Transverse colon (tissue), 4 donors: ENCODE measurements around the gene DNAI2. TPM values are rescaled to one million over a fixed set of nuclear protein-coding genes. Genes with fewer than 3 reads are reported as not detected.

Experiments
- DNase-seq: peaks from one replicate; pipeline ENCODE4 v3.0.0-alpha.2; 2019
- H3K27ac ChIP-seq, 4 donors: fragments of 200-600 bp; sonication (generic); 2 replicates each; pipeline ENCODE4 v1.5.1; 2016 to 2018; ENCODE audit warnings: inconsistent platforms in 4 of 4
- H3K27me3 ChIP-seq: fragments of 200-600 bp; sonication (generic); 2 replicates; pipeline ENCODE4 v1.5.1; 2017; ENCODE audit warnings: inconsistent platforms
- H3K36me3 ChIP-seq, 4 donors: fragments of 200-600 bp; sonication (generic); 2 replicates each; pipeline ENCODE4 v1.5.1; 2017 to 2019; ENCODE audit warnings: inconsistent platforms in 4 of 4
- H3K4me1 ChIP-seq, 4 donors: fragments of 200-600 bp; sonication (generic); 2 replicates each; pipeline ENCODE4 v1.5.1; 2017 to 2020; ENCODE audit warnings: inconsistent platforms in 4 of 4
- H3K4me3 ChIP-seq, 4 donors: fragments of 200-600 bp; sonication (generic); 1 replicate in 1 of 4; 2 replicates in 3 of 4; pipeline versions ENCODE4 v1.5.1 to v1.6.1; 2017 to 2019; ENCODE audit warnings: inconsistent platforms in 4 of 4
- H3K9me3 ChIP-seq, 2 donors: fragments of 200-600 bp; sonication (generic); 2 replicates each; pipeline ENCODE4 v1.5.1; 2017 to 2019; ENCODE audit warnings: inconsistent platforms in 2 of 2
- CTCF ChIP-seq, 5 experiments: fragments of 200-600 bp in 3 of 5; fragments of 450-650 bp in 2 of 5; sonication (generic) in 3 of 5; IDR thresholded peaks; 1 replicate in 2 of 5; 2 replicates in 3 of 5; pipeline ENCODE4 v1.5.1; 2016 to 2017; ENCODE audit warnings: antibody characterized with exemption in 5 of 5, inconsistent platforms in 3 of 5, mild to moderate bottlenecking in 2 of 5, moderate library complexity in 1 of 5
- EP300 ChIP-seq: sonication (generic); formaldehyde crosslinking; IDR thresholded peaks from one replicate; pipeline ENCODE4 v1.6.1; 2017; ENCODE audit warnings: antibody characterized with exemption, low read depth
- POLR2A ChIP-seq: fragments of 450-650 bp; IDR thresholded peaks from one replicate; pipeline ENCODE4 v1.6.1; 2016; ENCODE audit warnings: antibody characterized with exemption, mild to moderate bottlenecking, moderate library complexity
- POLR2AphosphoS5 ChIP-seq, 3 donors: sonication (generic); formaldehyde crosslinking; IDR thresholded peaks; one replicate each; pipeline ENCODE4 v1.6.1; 2016; ENCODE audit warnings: antibody characterized with exemption in 3 of 3
- WGBS, 2 donors: methylation state at CpG; one replicate each; pipeline ENCODE4 v1.1.5; 2018; ENCODE audit warnings: low coverage in 1 of 2; 5-methylcytosine and 5-hydroxymethylcytosine counted together
- in situ Hi-C, 4 donors: fragments of 200-750 bp; cut with MboI; loops; one replicate each; pipeline versions ENCODE4 v1.15.0 to v1.15.1; 2017; ENCODE audit warnings: low sequenced_read_pairs in 3 of 4, low pct_ligation_motif_present in 1 of 4, low pct_unique_long_range_greater_than_20kb in 1 of 4
- intact Hi-C: fragments of 100-400 bp; cut with DNase I; formaldehyde crosslinking; loops from one replicate; pipeline ENCODE4 v1.15.1; 2023; ENCODE audit warnings: low total_unique reads
- total RNA-seq, 4 donors: library from RNA; depleted of rRNA; stranded (reverse); fragments of >200 nt; gene quantifications; one replicate each; pipeline ENCODE4 v1.1.0, GENCODE V29; 2016

The DNAI2 gene
- total RNA-seq, 4 donors from 2014 or later: not detected

DNA sequence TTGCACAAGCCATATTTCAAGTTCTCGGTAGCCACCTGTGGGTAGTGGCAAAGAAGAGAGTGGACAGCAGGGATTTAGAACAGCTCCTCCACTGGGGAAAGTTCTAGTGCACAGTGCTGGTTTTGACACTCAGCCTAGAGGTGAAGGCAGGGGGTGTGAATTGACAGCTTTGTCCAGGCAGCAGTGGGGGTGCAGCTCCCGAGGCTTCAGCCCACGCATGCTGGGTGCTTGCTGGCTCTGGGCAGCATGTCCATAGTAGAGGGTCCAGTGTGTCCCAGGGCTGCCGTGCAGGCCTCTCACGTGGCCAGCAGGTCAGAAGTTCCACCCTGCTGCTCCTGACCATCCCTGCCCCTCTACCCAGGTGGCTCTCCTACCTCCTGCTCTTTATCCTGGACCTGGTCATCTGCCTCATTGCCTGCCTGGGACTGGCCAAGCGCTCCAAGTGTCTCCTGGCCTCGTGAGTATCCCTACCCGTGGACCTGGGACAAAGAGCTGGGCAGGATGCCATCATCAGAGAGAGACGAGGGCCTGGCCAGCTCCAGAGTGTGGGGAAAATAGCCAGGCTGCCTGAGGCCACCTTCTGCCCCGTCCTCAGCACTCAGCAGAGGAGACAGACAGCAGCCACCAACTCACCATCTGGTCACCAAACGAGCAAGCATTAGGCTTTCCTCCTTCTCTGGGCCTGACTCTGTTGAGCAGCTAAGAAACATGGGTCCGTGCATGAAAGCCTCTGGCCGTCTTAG lies 30.9 kb upstream of the DNAI2 start:
- H3K36me3 ChIP-seq: no peaks in the 10 kb centered on the region
- in situ Hi-C loops: no loop called here
- no peak for DNase-seq
- H3K4me1 ChIP-seq: no peaks in the 10 kb centered on the region
- no peak for TF ChIP-seq EP300
- no peak for TF ChIP-seq POLR2AphosphoS5 (IDR thresholded peaks at IDR 0.05)
- TF ChIP-seq CTCF (IDR thresholded peaks at IDR 0.05): no peak
- no peaks in the 10 kb centered on the region for H3K27me3 ChIP-seq
- intact Hi-C loops: no loop called here
- no peak overlapping the region for H3K4me3 ChIP-seq
- WGBS, 2 donors: 68 to 100% methylated on average over 1 to 13 of the region's 13 CpGs
- H3K27ac ChIP-seq: no peak overlapping the region
- H3K9me3 ChIP-seq: no peaks in the 10 kb centered on the region

DNA sequence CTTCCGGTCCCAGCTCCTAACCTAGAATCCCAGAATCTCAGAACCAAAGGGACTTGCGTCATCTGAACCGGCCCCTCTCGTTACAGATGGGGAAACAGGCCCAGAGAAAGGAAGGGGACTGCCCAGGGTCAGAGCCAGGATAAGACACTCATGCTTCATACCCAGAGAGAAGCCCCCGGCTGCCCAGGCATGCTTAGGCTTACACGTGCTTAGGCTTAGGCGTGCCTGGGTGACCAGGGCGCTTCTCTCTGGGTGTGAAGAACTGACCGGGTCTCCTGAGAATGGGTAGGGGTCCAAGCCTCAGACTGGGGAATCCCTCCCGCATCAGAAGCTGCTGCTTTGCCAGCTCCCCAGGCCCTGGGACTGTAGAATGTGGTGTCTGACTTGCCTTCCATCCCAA lies 29.9 kb upstream of the DNAI2 start:
- Histone ChIP-seq H3K9me3 (no peaks in the 10 kb centered on the region), H3K36me3 (no peaks in the 10 kb centered on the region), H3K27me3 (no peaks in the 10 kb centered on the region), H3K4me3 (no peak overlapping the region), H3K4me1 (no peaks in the 10 kb centered on the region), H3K27ac (no peak overlapping the region)
- intact Hi-C loops: no loop called here
- WGBS, 2 donors: 84% methylated on average over 10 of the region's 10 CpGs; no CpG with 5 or more reads in 1 of the 2 donors
- no peak for DNase-seq
- in situ Hi-C loops: no loop called here
- TF ChIP-seq POLR2AphosphoS5 (IDR thresholded peaks at IDR 0.05) (no peak), EP300 (no peak)

- Histone ChIP-seq H3K36me3 (no peaks in the 10 kb centered on the region), H3K4me3 (no peak overlapping the region), H3K4me1 (no peaks in the 10 kb centered on the region), H3K9me3 (no peaks in the 10 kb centered on the region), H3K27ac (no peak overlapping the region), H3K27me3 (no peaks in the 10 kb centered on the region)
- WGBS, 2 donors: 76% methylated on average over 6 of the region's 6 CpGs; no CpG with 5 or more reads in 1 of the 2 donors
- TF ChIP-seq POLR2AphosphoS5 (IDR thresholded peaks at IDR 0.05) (no peak), EP300 (no peak), POLR2A (no peak), CTCF (IDR thresholded peaks at IDR 0.05) (no peak)
- intact Hi-C loops: no loop called here
- in situ Hi-C loops: no loop called here
- no peak for DNase-seq
These were observed 29.5 kb upstream of the DNAI2 start for GRCh38 chr17:74244548-74244947.

GRCh38 chr17:74245145-74245831 lies 28.7 kb upstream of the DNAI2 start:
- in situ Hi-C loops: no loop called here
- Histone ChIP-seq H3K36me3 (no peaks in the 10 kb centered on the region), H3K27ac (peak overlapping the region in 1 of 4 donors; percentile 0), H3K27me3 (no peaks in the 10 kb centered on the region), H3K4me1 (no peaks in the 10 kb centered on the region), H3K9me3 (no peaks in the 10 kb centered on the region), H3K4me3 (no peak overlapping the region)
- TF ChIP-seq POLR2A (no peak), EP300 (no peak), CTCF (IDR thresholded peaks at IDR 0.05) (no peak), POLR2AphosphoS5 (IDR thresholded peaks at IDR 0.05) (no peak)
- 71% methylated on average over 21 of the region's 21 CpGs; no CpG with 5 or more reads in 1 of the 2 donors for WGBS, 2 donors
- intact Hi-C loops: no loop called here
- DNase-seq: no peak
